ENCODE data around the gene TUBA3D. TPM values are rescaled to one million over a fixed set of nuclear protein-coding genes. Genes with fewer than 3 reads are reported as not detected.
"Not testable (repeated sequence)": the region's sequence is repeated elsewhere in the genome, so short reads cannot be mapped to it uniquely, and the experiment has no call there.

The TUBA3D gene
- total RNA-seq, 1 donor from 2014 or later = not detected

DNA sequence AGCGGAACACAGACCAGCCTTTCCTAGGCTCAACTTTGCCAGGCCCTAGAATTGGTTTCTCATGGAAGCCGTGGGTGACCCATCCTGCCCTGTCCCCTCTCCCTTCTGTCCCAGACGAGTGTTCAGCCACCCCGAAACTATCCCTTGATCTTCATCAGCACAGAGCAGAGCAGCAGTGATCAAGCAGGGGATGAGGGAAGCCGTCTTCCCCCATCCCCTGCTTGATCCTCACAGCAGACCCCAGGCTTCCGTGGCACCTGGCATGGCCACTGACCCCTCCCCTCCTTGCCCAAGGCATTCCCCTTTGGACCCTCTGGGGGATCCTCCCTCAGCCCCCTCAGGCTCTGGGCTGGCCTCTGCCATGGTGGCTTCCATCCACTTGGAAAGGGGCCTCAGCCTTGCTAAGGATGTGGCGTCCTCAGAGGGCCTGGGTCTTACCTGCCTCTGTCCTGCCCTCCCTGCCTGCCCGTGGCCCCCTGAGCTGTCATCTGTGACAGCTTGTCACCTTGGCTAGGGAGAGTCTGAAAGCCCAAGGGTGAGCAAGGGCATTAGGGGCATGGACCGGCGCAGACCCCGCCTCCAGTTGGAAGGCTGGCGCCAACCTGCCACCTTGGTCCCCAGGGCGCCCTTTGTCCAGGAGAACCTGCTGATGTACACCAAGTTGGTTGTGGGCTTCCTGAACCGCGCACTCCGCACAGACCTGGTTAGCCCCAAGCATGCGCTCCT lies 41.4 kb downstream of the TUBA3D start:
- Histone ChIP-seq H3K9me3 (ENCODE audit: insufficient read depth, low read depth, low read length) (no peaks in the 10 kb centered on the region), H4K20me1 (ENCODE audit: insufficient read depth, low read length) (no peaks in the 10 kb centered on the region), H2AFZ (ENCODE audit: low read depth, low read length) (no peak overlapping the region), H3K79me2 (ENCODE audit: insufficient read depth, low read length) (no peaks in the 10 kb centered on the region), H3K9ac (ENCODE audit: low read length) (no peak overlapping the region), H3K36me3 (ENCODE audit: insufficient read depth, low read length) (no peaks in the 10 kb centered on the region), H3K27ac (ENCODE audit: low read depth, low read length) (no peak overlapping the region), H3K4me1 (ENCODE audit: insufficient read depth, low read length) (no peaks in the 10 kb centered on the region), H3K4me3 (ENCODE audit: insufficient read depth, low read depth, low read length) (no peak overlapping the region), H3K27me3 (ENCODE audit: insufficient read depth, low read length) (no peaks in the 10 kb centered on the region), H3K4me2 (ENCODE audit: low read length) (no peak overlapping the region)
- FAIRE-seq (no peak), DNase-seq (ENCODE audit: low read depth) (no peak)
- Mint-ChIP-seq H3K36me3 (ENCODE audit: low read depth, unreplicated experiment) (peaks cover 7% of the 10 kb centered on the region), H3K4me1 (ENCODE audit: low read depth, unreplicated experiment) (peaks cover 3% of the 10 kb centered on the region), H3K27ac (ENCODE audit: unreplicated experiment) (no peak overlapping the region), H3K4me3 (ENCODE audit: unreplicated experiment) (no peak overlapping the region), H3K9me3 (ENCODE audit: unreplicated experiment) (no peaks in the 10 kb centered on the region), H3K27me3 (ENCODE audit: low read depth, unreplicated experiment) (no peaks in the 10 kb centered on the region)
- TF ChIP-seq EZH2 (IDR thresholded peaks at IDR 0.05; ENCODE audit: insufficient read depth, low read length) = no peak
- TF ChIP-seq, protein P1, sequence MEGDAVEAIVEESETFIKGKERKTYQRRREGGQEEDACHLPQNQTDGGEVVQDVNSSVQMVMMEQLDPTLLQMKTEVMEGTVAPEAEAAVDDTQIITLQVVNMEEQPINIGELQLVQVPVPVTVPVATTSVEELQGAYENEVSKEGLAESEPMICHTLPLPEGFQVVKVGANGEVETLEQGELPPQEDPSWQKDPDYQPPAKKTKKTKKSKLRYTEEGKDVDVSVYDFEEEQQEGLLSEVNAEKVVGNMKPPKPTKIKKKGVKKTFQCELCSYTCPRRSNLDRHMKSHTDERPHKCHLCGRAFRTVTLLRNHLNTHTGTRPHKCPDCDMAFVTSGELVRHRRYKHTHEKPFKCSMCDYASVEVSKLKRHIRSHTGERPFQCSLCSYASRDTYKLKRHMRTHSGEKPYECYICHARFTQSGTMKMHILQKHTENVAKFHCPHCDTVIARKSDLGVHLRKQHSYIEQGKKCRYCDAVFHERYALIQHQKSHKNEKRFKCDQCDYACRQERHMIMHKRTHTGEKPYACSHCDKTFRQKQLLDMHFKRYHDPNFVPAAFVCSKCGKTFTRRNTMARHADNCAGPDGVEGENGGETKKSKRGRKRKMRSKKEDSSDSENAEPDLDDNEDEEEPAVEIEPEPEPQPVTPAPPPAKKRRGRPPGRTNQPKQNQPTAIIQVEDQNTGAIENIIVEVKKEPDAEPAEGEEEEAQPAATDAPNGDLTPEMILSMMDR (IDR thresholded peaks at IDR 0.05; ENCODE audit: insufficient read depth, low read depth, low read length) = no peak

- not testable (repeated sequence) for H3K4me3 ChIP-seq (ENCODE audit: insufficient read depth, low read depth, low read length); H3K79me2 ChIP-seq (ENCODE audit: insufficient read depth, low read length); FAIRE-seq; H3K36me3 ChIP-seq (ENCODE audit: insufficient read depth, low read length); H4K20me1 ChIP-seq (ENCODE audit: insufficient read depth, low read length); H2AFZ ChIP-seq (ENCODE audit: low read depth, low read length); H3K9me3 Mint-ChIP-seq (ENCODE audit: unreplicated experiment); H3K27me3 ChIP-seq (ENCODE audit: insufficient read depth, low read length); H3K9ac ChIP-seq (ENCODE audit: low read length); H3K27me3 Mint-ChIP-seq (ENCODE audit: low read depth, unreplicated experiment); H3K27ac ChIP-seq (ENCODE audit: low read depth, low read length); H3K4me1 ChIP-seq (ENCODE audit: insufficient read depth, low read length); H3K4me1 Mint-ChIP-seq (ENCODE audit: low read depth, unreplicated experiment); DNase-seq (ENCODE audit: low read depth); H3K4me2 ChIP-seq (ENCODE audit: low read length); H3K4me3 Mint-ChIP-seq (ENCODE audit: unreplicated experiment); H3K36me3 Mint-ChIP-seq (ENCODE audit: low read depth, unreplicated experiment); H3K9me3 ChIP-seq (ENCODE audit: insufficient read depth, low read depth, low read length); H3K27ac Mint-ChIP-seq (ENCODE audit: unreplicated experiment)
Measured at GRCh38 chr2:131517856-131518255, 41.9 kb downstream of the TUBA3D start.

DNA sequence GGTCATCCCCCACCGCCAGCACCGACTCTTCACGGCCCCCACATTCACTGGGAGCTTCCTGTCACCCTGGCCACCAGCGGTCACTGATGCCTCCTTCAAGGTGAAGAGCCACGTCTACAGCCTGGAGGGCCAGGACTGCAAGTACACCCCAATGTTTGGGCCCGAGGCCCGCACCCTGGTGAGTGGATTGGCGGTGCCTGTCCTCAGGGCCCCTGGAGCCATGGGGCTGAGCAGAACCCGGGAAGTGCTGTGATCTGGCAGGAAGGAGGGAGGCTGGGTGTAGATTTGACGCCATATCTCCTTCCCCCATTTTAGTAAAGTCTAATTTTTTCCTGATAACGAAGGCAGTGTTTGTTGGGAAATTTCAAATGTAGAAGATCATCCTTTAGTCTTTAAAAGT lies 42.6 kb downstream of the TUBA3D start:
- not testable (repeated sequence) for H3K4me3 Mint-ChIP-seq (ENCODE audit: unreplicated experiment); H3K9me3 Mint-ChIP-seq (ENCODE audit: unreplicated experiment); FAIRE-seq

More for the DNA sequence above, 42.6 kb downstream of the TUBA3D start:
- H3K4me1 Mint-ChIP-seq (ENCODE audit: low read depth, unreplicated experiment); DNase-seq (ENCODE audit: low read depth); H3K27me3 Mint-ChIP-seq (ENCODE audit: low read depth, unreplicated experiment); H3K9me3 ChIP-seq (ENCODE audit: insufficient read depth, low read depth, low read length); H3K27me3 ChIP-seq (ENCODE audit: insufficient read depth, low read length); H3K27ac Mint-ChIP-seq (ENCODE audit: unreplicated experiment); H3K36me3 ChIP-seq (ENCODE audit: insufficient read depth, low read length); H4K20me1 ChIP-seq (ENCODE audit: insufficient read depth, low read length); H3K4me2 ChIP-seq (ENCODE audit: low read length); H3K4me3 ChIP-seq (ENCODE audit: insufficient read depth, low read depth, low read length); H3K79me2 ChIP-seq (ENCODE audit: insufficient read depth, low read length); H3K9ac ChIP-seq (ENCODE audit: low read length); H2AFZ ChIP-seq (ENCODE audit: low read depth, low read length); H3K27ac ChIP-seq (ENCODE audit: low read depth, low read length); H3K4me1 ChIP-seq (ENCODE audit: insufficient read depth, low read length); H3K36me3 Mint-ChIP-seq (ENCODE audit: low read depth, unreplicated experiment): not testable (repeated sequence)
